Measurements from ENCODE around the gene RASGRF1. TPM values are rescaled to one million over a fixed set of nuclear protein-coding genes. Genes with fewer than 3 reads are reported as not detected.

RASGRF1 gene
- total RNA-seq, 5 donors from 2014 or later (not counting 1 experiment from before 2014, with no cell fraction given), result 0.09 to 0.49 (median 0.22) TPM; not detected in 2

- Mint-ChIP-seq H3K4me3 (no peak overlapping the region), H3K27ac (no peak overlapping the region), H3K9me3 (no peaks in the 10 kb centered on the region), H3K4me1 (no peaks in the 10 kb centered on the region), H3K27me3 (peaks cover 18 to 28% of the 10 kb centered on the region in 2 donors), H3K36me3 (no peaks in the 10 kb centered on the region)
- DNase-seq (no peak), ATAC-seq (replicated peaks in 1 of 4) (peak in 1 of 4 experiments; percentile 24)
- ChIA-PET POLR2A (no interaction called here), CTCF (no interaction called here)
- Histone ChIP-seq H3K4me3 (ENCODE audit: control insufficient read depth in 1 of 2, extremely low read depth in 1 of 2, low read length in 1 of 2) (no peak overlapping the region), H3K27ac (ENCODE audit: low read length) (no peak overlapping the region), H3K4me1 (ENCODE audit: control insufficient read depth in 1 of 2, extremely low read depth in 1 of 2, insufficient read depth in 2 of 2, low read length in 2 of 2) (no peaks in the 10 kb centered on the region), H3K36me3 (ENCODE audit: control insufficient read depth in 2 of 2, extremely low read depth in 1 of 2, insufficient read depth in 1 of 2, low read length in 1 of 2) (no peaks in the 10 kb centered on the region), H3K27me3 (replicated peaks in 1 of 2; ENCODE audit: control insufficient read depth in 2 of 2, extremely low read depth in 1 of 2, insufficient read depth in 2 of 2, low read length in 1 of 2) (peaks cover 0 to 20% of the 10 kb centered on the region in 2 experiments), H3K9me3 (no peaks in the 10 kb centered on the region)
- WGBS (ENCODE audit: insufficient coverage), result 75% methylated on average over 1 of the region's 15 CpGs
Measured at GRCh38 chr15:79058260-79058850, 32.2 kb downstream of the RASGRF1 start.

- Mint-ChIP-seq H3K4me3 (no peak overlapping the region), H3K36me3 (no peaks in the 10 kb centered on the region), H3K27ac (no peak overlapping the region), H3K9me3 (no peaks in the 10 kb centered on the region), H3K4me1 (no peaks in the 10 kb centered on the region), H3K27me3 (peaks cover 20 to 22% of the 10 kb centered on the region in 2 donors)
- 83% methylated on average over 3 of the region's 6 CpGs for whole genome bisulfite sequencing (ENCODE audit: insufficient coverage)
- ChIA-PET CTCF (no interaction called here), POLR2A (no interaction called here)
- DNase-seq (no peak), ATAC-seq (replicated peaks in 1 of 4) (no peak)
- Histone ChIP-seq H3K9me3 (no peaks in the 10 kb centered on the region), H3K36me3 (ENCODE audit: control insufficient read depth in 2 of 2, extremely low read depth in 1 of 2, insufficient read depth in 1 of 2, low read length in 1 of 2) (no peaks in the 10 kb centered on the region), H3K4me1 (ENCODE audit: control insufficient read depth in 1 of 2, extremely low read depth in 1 of 2, insufficient read depth in 2 of 2, low read length in 2 of 2) (no peaks in the 10 kb centered on the region), H3K4me3 (ENCODE audit: control insufficient read depth in 1 of 2, extremely low read depth in 1 of 2, low read length in 1 of 2) (no peak overlapping the region), H3K27ac (ENCODE audit: low read length) (no peak overlapping the region), H3K27me3 (replicated peaks in 1 of 2; ENCODE audit: control insufficient read depth in 2 of 2, extremely low read depth in 1 of 2, insufficient read depth in 2 of 2, low read length in 1 of 2) (peaks cover 0 to 22% of the 10 kb centered on the region in 2 experiments)
Measured at GRCh38 chr15:79057050-79057449, 33.5 kb downstream of the RASGRF1 start.

- Mint-ChIP-seq H3K27me3 (peaks cover 18 to 19% of the 10 kb centered on the region in 2 donors), H3K4me3 (no peak overlapping the region), H3K9me3 (no peaks in the 10 kb centered on the region), H3K4me1 (no peaks in the 10 kb centered on the region), H3K36me3 (no peaks in the 10 kb centered on the region), H3K27ac (no peak overlapping the region)
- CTCF ChIA-PET, result no interaction called here
- Histone ChIP-seq H3K27me3 (replicated peaks in 1 of 2; ENCODE audit: control insufficient read depth in 2 of 2, extremely low read depth in 1 of 2, insufficient read depth in 2 of 2, low read length in 1 of 2) (peaks cover 0 to 19% of the 10 kb centered on the region in 2 experiments), H3K27ac (ENCODE audit: low read length) (no peak overlapping the region), H3K9me3 (no peaks in the 10 kb centered on the region), H3K36me3 (ENCODE audit: control insufficient read depth in 2 of 2, extremely low read depth in 1 of 2, insufficient read depth in 1 of 2, low read length in 1 of 2) (no peaks in the 10 kb centered on the region), H3K4me3 (ENCODE audit: control insufficient read depth in 1 of 2, extremely low read depth in 1 of 2, low read length in 1 of 2) (no peak overlapping the region), H3K4me1 (ENCODE audit: control insufficient read depth in 1 of 2, extremely low read depth in 1 of 2, insufficient read depth in 2 of 2, low read length in 2 of 2) (no peaks in the 10 kb centered on the region)
- POLR2A ChIA-PET, result no interaction called here
- DNase-seq, result no peak
- WGBS (ENCODE audit: insufficient coverage), result no CpG with 5 or more reads among the region's 3 CpGs
- no peak for ATAC-seq (replicated peaks in 1 of 4)
Measured at GRCh38 chr15:79054350-79054749, 36.2 kb downstream of the RASGRF1 start.

- ATAC-seq (replicated peaks in 1 of 4) (no peak), DNase-seq (no peak)
Measured at GRCh38 chr15:79053894-79054293, 36.7 kb downstream of the RASGRF1 start.

GRCh38 chr15:79051941-79052731, 38.4 kb downstream of the RASGRF1 start:
- no peaks in the 10 kb centered on the region for H3K4me1 Mint-ChIP-seq
- no peaks in the 10 kb centered on the region for H3K36me3 Mint-ChIP-seq
- WGBS (ENCODE audit: insufficient coverage), result 86% methylated on average over 2 of the region's 3 CpGs
- Histone ChIP-seq H3K36me3 (ENCODE audit: control insufficient read depth in 2 of 2, extremely low read depth in 1 of 2, insufficient read depth in 1 of 2, low read length in 1 of 2) (no peaks in the 10 kb centered on the region), H3K4me3 (ENCODE audit: control insufficient read depth in 1 of 2, extremely low read depth in 1 of 2, low read length in 1 of 2) (no peak overlapping the region), H3K27ac (ENCODE audit: low read length) (no peak overlapping the region), H3K27me3 (replicated peaks in 1 of 2; ENCODE audit: control insufficient read depth in 2 of 2, extremely low read depth in 1 of 2, insufficient read depth in 2 of 2, low read length in 1 of 2) (peaks cover 0 to 21% of the 10 kb centered on the region in 2 experiments), H3K9me3 (no peaks in the 10 kb centered on the region), H3K4me1 (ENCODE audit: control insufficient read depth in 1 of 2, extremely low read depth in 1 of 2, insufficient read depth in 2 of 2, low read length in 2 of 2) (no peaks in the 10 kb centered on the region)
- ChIA-PET POLR2A (no interaction called here), CTCF (no interaction called here)
- ATAC-seq (replicated peaks in 1 of 4) (no peak), DNase-seq (no peak)
- H3K4me3 Mint-ChIP-seq, result no peak overlapping the region
- H3K27me3 Mint-ChIP-seq, result peaks cover 16 to 26% of the 10 kb centered on the region in 2 donors
- H3K9me3 Mint-ChIP-seq, result no peaks in the 10 kb centered on the region
- no peak overlapping the region for H3K27ac Mint-ChIP-seq

More at GRCh38 chr15:79053894-79054293, 36.7 kb downstream of the RASGRF1 start:
- Mint-ChIP-seq H3K27me3 (peaks cover 18 to 19% of the 10 kb centered on the region in 2 donors), H3K4me3 (no peak overlapping the region), H3K9me3 (no peaks in the 10 kb centered on the region), H3K27ac (no peak overlapping the region), H3K4me1 (no peaks in the 10 kb centered on the region), H3K36me3 (no peaks in the 10 kb centered on the region)
- Histone ChIP-seq H3K4me1 (ENCODE audit: control insufficient read depth in 1 of 2, extremely low read depth in 1 of 2, insufficient read depth in 2 of 2, low read length in 2 of 2) (no peaks in the 10 kb centered on the region), H3K4me3 (ENCODE audit: control insufficient read depth in 1 of 2, extremely low read depth in 1 of 2, low read length in 1 of 2) (no peak overlapping the region), H3K36me3 (ENCODE audit: control insufficient read depth in 2 of 2, extremely low read depth in 1 of 2, insufficient read depth in 1 of 2, low read length in 1 of 2) (no peaks in the 10 kb centered on the region), H3K9me3 (no peaks in the 10 kb centered on the region), H3K27ac (ENCODE audit: low read length) (no peak overlapping the region), H3K27me3 (replicated peaks in 1 of 2; ENCODE audit: control insufficient read depth in 2 of 2, extremely low read depth in 1 of 2, insufficient read depth in 2 of 2, low read length in 1 of 2) (peaks cover 0 to 22% of the 10 kb centered on the region in 2 experiments)
- CTCF ChIA-PET, result no interaction called here
- POLR2A ChIA-PET, result no interaction called here
- no CpG with 5 or more reads among the region's 2 CpGs for WGBS (ENCODE audit: insufficient coverage)

GRCh38 chr15:79051029-79051428, 39.6 kb downstream of the RASGRF1 start:
- Histone ChIP-seq H3K9me3 (no peaks in the 10 kb centered on the region), H3K4me3 (ENCODE audit: control insufficient read depth in 1 of 2, extremely low read depth in 1 of 2, low read length in 1 of 2) (no peak overlapping the region), H3K36me3 (ENCODE audit: control insufficient read depth in 2 of 2, extremely low read depth in 1 of 2, insufficient read depth in 1 of 2, low read length in 1 of 2) (no peaks in the 10 kb centered on the region), H3K27me3 (replicated peaks in 1 of 2; ENCODE audit: control insufficient read depth in 2 of 2, extremely low read depth in 1 of 2, insufficient read depth in 2 of 2, low read length in 1 of 2) (peaks cover 0 to 18% of the 10 kb centered on the region in 2 experiments), H3K4me1 (ENCODE audit: control insufficient read depth in 1 of 2, extremely low read depth in 1 of 2, insufficient read depth in 2 of 2, low read length in 2 of 2) (no peaks in the 10 kb centered on the region), H3K27ac (ENCODE audit: low read length) (no peak overlapping the region)
- Mint-ChIP-seq H3K36me3 (no peaks in the 10 kb centered on the region), H3K4me3 (no peak overlapping the region), H3K4me1 (no peaks in the 10 kb centered on the region), H3K27me3 (peaks cover 13 to 22% of the 10 kb centered on the region in 2 donors), H3K27ac (no peak overlapping the region), H3K9me3 (no peaks in the 10 kb centered on the region)
- ChIA-PET CTCF (no interaction called here), POLR2A (no interaction called here)
- ATAC-seq (replicated peaks in 1 of 4), result no peak
- 87% methylated on average over 3 of the region's 6 CpGs for WGBS (ENCODE audit: insufficient coverage)
- DNase-seq, result no peak
